Colonic mucosa (tissue), 4 donors: ENCODE measurements around the gene ENO1. TPM values are rescaled to one million over a fixed set of nuclear protein-coding genes. Genes with fewer than 3 reads are reported as not detected.

Source experiments
- DNase-seq: peaks from one replicate; pipeline ENCODE4 v3.0.0-alpha.2; 2020
- H3K27ac ChIP-seq: fragments of 200-600 bp; one replicate; pipeline ENCODE4 v1.8.0; 2021
- H3K27me3 ChIP-seq: fragments of 200-600 bp; one replicate; pipeline ENCODE4 v1.8.0; 2021
- H3K36me3 ChIP-seq: fragments of 200-600 bp; one replicate; pipeline ENCODE4 v1.8.0; 2021
- H3K4me1 ChIP-seq: fragments of 200-600 bp; one replicate; pipeline ENCODE4 v1.8.0; 2021; ENCODE audit warnings: mild to moderate bottlenecking
- H3K4me3 ChIP-seq: fragments of 200-600 bp; one replicate; pipeline ENCODE4 v1.8.0; 2021
- H3K9ac ChIP-seq, 2 donors: one replicate each; pipeline ENCODE4 v1.7.0; 2013; ENCODE audit warnings: control low read depth in 2 of 2, low read depth in 2 of 2, low read length in 2 of 2
- H3K9me3 ChIP-seq: fragments of 200-600 bp; one replicate; pipeline ENCODE4 v1.8.0; 2021
- CTCF ChIP-seq: fragments of 200-600 bp; IDR thresholded peaks from one replicate; pipeline ENCODE4 v1.8.0; 2022; ENCODE audit warnings: antibody characterized with exemption, mild to moderate bottlenecking
- intact Hi-C: fragments of 100-400 bp; cut with DNase I; formaldehyde crosslinking; loops from one replicate; pipeline ENCODE4 v1.14.1; 2022
- total RNA-seq, 2 donors: library from RNA; stranded (reverse); fragmentation: NEBNext Ultra II Directional in 1 of 2; extraction: Animal tissue kit (Norgen Biotek cat#: 25700) in 1 of 2; gene quantifications; one replicate each; pipeline ENCODE4 v1.2.1, GENCODE V29; 2021
- donor health status: healthy.
- donor health status: DM: no; HTN: no; CAD: no.
- donor health status: DM: no; HTN: no; CAD: no.

Gene ENO1
- total RNA-seq, 2 donors from 2014 or later = 982 to 1,067 TPM

DNA sequence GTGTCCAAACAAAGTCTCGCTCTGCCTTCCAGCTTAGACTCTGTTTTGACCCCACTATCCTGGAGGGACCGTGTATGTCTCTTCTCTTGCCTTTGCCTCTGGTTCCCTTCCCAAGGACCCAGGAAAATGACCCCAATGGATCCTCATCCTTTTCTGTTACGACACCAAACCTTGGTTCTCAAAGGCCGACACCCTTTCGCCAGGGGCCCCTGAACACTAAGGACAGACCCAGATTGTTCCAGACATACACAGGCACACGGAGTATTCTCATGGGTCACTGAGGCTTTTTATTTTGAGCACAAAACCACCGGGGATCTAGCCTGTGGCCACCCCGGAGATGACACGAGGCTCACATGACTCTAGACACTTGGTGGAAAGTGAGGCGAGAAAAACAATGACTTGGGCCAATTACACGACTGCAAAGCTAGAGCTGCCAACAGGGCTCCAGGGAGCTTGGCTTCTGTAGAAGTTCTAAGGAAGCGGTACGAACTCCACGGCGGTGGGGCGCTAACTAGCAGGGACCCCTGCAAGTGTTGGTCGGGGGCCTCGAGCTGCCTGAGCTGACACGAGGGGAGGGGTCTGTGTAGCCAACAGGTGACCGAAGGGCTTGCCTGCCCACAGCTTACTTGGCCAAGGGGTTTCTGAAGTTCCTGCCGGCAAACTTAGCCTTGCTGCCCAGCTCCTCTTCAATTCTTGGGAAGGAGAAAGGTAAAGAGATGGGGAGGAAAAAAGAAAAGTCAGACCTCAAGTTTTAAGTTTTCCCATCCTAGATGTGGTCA, 17.6 kb downstream of the ENO1 start:
- no peak overlapping the region for H3K9ac ChIP-seq
- no peaks in the 10 kb centered on the region for H3K27me3 ChIP-seq
- H3K36me3 ChIP-seq = peaks cover 52% of the 10 kb centered on the region
- no peaks in the 10 kb centered on the region for H3K4me1 ChIP-seq
- no peak for TF ChIP-seq CTCF
- no peaks in the 10 kb centered on the region for H3K9me3 ChIP-seq
- H3K27ac ChIP-seq = no peak overlapping the region
- no peak overlapping the region for H3K4me3 ChIP-seq
- intact Hi-C loops = no loop called here
- no peak for DNase-seq

DNA sequence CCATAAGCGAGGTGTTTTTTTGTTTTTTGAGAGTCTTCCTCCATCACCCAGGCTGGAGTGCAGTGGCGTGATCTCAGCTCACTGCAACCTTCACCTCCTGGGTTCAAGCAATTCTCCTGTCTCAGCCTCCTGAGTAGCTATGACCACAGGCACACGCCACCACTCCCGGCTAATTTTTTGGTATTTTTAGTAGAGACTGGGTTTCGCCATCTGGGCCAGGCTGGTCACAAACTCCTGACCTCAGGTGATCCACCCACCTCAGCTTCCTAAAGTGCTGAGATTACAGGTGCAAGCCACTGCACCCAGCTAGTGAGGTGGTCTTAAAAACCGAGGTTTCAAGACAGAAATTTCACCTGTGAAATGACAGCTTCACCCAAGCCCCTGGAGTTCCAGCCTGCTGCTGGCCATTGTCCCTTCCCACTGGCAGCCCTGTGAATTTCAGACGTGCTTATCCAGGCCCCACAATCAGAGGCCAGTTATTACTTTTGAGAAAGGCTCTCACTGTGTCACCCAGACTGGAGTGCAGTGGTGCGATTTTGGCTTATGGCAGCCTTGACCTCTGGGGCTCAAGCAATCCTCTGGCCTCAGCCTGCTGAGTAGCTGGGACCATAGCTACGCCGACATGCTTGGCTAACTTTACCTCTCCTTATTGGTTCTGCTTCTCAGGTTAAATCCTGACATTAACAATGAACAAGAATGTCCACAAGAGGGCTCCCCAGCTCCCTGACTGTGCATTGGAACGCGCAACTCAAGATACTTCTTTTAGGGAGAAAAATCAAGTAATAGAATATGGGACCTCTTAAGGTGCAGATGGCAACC, 19.4 kb downstream of the ENO1 start:
- peak; percentile 26 for TF ChIP-seq CTCF
- H3K9ac ChIP-seq = no peak overlapping the region
- intact Hi-C loops = no loop called here

DNA sequence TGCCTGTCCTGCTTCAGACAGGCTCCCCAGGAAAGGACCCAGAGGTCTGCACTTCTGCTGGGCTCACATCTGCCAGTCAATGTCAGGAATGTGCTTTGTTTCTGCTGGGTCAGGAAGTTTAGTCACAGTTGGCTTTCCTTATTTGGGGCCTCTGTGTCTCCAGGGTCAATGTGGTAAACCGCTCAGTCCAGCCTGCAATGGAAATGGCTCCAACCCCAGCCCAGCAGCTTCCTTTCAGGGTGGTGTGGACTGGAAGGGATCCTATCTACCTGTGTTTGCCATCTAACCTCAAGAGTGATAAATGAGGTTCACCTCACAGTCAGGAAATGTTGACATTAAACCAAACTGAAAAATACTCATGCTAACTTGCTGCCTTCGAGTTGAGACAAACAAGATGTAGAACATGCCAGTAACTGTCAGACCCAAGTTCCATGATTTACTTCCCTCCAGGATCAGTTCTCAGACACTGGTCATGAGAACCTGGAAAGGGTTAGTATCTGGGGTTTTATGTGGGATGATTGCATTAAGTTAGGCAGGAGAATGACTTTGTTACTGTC, 20.3 kb downstream of the ENO1 start:
- H3K9me3 ChIP-seq = no peaks in the 10 kb centered on the region
- H3K27me3 ChIP-seq = no peaks in the 10 kb centered on the region
- H3K4me1 ChIP-seq = no peaks in the 10 kb centered on the region
- peaks cover 25% of the 10 kb centered on the region for H3K36me3 ChIP-seq
- DNase-seq = no peak
- H3K4me3 ChIP-seq = no peak overlapping the region
- intact Hi-C loops = no loop called here
- no peak overlapping the region for H3K27ac ChIP-seq
- TF ChIP-seq CTCF = no peak
- H3K9ac ChIP-seq = no peak overlapping the region

More for the DNA sequence above, 19.4 kb downstream of the ENO1 start:
- Histone ChIP-seq H3K36me3 (peaks cover 34% of the 10 kb centered on the region), H3K4me3 (no peak overlapping the region), H3K27me3 (no peaks in the 10 kb centered on the region), H3K4me1 (no peaks in the 10 kb centered on the region), H3K27ac (no peak overlapping the region), H3K9me3 (no peaks in the 10 kb centered on the region)
- peak; percentile 54 for DNase-seq

- no peak for TF ChIP-seq CTCF
- DNase-seq = no peak
- Histone ChIP-seq H3K4me1 (no peaks in the 10 kb centered on the region), H3K36me3 (peaks cover 17% of the 10 kb centered on the region), H3K27me3 (no peaks in the 10 kb centered on the region), H3K4me3 (no peak overlapping the region), H3K9ac (peak overlapping the region in 1 of 2 donors; percentile 24), H3K9me3 (no peaks in the 10 kb centered on the region), H3K27ac (no peak overlapping the region)
- intact Hi-C loops = no loop called here
Measured at GRCh38 chr1:8856689-8857412, 21.6 kb downstream of the ENO1 start.

DNA sequence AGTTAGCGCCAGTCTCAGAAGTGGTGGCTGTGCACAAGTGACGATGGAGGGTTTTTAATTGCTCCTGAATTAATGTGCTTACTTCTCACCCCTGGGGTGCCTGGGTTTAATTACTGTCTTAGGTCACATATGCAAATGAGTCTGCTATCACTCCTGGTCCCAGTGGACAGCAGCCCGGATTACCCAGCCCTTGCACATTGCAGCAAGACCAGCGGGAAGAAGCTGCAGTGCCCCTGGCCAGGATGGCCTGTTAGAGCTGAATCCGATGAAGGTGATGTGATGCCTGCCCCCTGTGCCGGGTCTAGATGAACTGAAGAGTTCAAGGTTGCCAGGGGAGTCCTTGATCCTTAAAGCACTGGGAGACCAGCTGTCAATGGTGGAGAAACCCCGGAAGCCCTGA, 24.2 kb downstream of the ENO1 start:
- Histone ChIP-seq H3K9ac (no peak overlapping the region), H3K27me3 (no peaks in the 10 kb centered on the region)
- intact Hi-C loops = no loop called here

More for the DNA sequence above, 24.2 kb downstream of the ENO1 start:
- no peaks in the 10 kb centered on the region for H3K4me1 ChIP-seq
- H3K36me3 ChIP-seq = peaks cover 7% of the 10 kb centered on the region
- no peak overlapping the region for H3K4me3 ChIP-seq
- H3K9me3 ChIP-seq = no peaks in the 10 kb centered on the region
- DNase-seq = no peak
- no peak overlapping the region for H3K27ac ChIP-seq
- no peak for TF ChIP-seq CTCF
